GM18508 (cell line): ENCODE results near the gene CEACAM16.

Source experiments
- ATAC-seq: cut with Tn5 transposase; IDR thresholded peaks from one replicate; pipeline ENCODE4 v1.9.1; 2021; ENCODE audit warnings: moderate number of reproducible peaks; ENCODE audit not compliant: insufficient read depth, unreplicated experiment

Gene CEACAM16

GRCh38 chr19:44756089-44756562, 57.2 kb downstream of the CEACAM16 start:
- no peak for ATAC-seq

- no peak for ATAC-seq
These were observed 58.2 kb downstream of the CEACAM16 start for GRCh38 chr19:44757057-44757734.

GRCh38 chr19:44757735-44758505, 59.0 kb downstream of the CEACAM16 start:
- ATAC-seq: no peak

- no peak for ATAC-seq
These were observed 59.6 kb downstream of the CEACAM16 start for GRCh38 chr19:44758596-44758995.

- ATAC-seq: no peak
These were observed 60.3 kb downstream of the CEACAM16 start for GRCh38 chr19:44759083-44759804.
